ENCODE data around the gene SAMD14. TPM values are rescaled to one million over a fixed set of nuclear protein-coding genes. Genes with fewer than 3 reads are reported as not detected.

The SAMD14 gene
- total and polyA plus RNA-seq, 4 donors = 3.3 to 6.2 (median 4.2) TPM

GRCh38 chr17:50071692-50072091 lies 58.3 kb downstream of the SAMD14 start:
- ATAC-seq (ENCODE audit: insufficient read depth, low FRiP score) = no peak
- TF ChIP-seq, protein P1, sequence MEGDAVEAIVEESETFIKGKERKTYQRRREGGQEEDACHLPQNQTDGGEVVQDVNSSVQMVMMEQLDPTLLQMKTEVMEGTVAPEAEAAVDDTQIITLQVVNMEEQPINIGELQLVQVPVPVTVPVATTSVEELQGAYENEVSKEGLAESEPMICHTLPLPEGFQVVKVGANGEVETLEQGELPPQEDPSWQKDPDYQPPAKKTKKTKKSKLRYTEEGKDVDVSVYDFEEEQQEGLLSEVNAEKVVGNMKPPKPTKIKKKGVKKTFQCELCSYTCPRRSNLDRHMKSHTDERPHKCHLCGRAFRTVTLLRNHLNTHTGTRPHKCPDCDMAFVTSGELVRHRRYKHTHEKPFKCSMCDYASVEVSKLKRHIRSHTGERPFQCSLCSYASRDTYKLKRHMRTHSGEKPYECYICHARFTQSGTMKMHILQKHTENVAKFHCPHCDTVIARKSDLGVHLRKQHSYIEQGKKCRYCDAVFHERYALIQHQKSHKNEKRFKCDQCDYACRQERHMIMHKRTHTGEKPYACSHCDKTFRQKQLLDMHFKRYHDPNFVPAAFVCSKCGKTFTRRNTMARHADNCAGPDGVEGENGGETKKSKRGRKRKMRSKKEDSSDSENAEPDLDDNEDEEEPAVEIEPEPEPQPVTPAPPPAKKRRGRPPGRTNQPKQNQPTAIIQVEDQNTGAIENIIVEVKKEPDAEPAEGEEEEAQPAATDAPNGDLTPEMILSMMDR (IDR thresholded peaks at IDR 0.05; ENCODE audit: control extremely low read depth, extremely low read depth) = no peak
- no peaks in the 10 kb centered on the region for H3K27me3 ChIP-seq (ENCODE audit: control insufficient read depth in 3 of 3, insufficient read depth in 3 of 3, low read length in 2 of 3)
- no peak for DNase-seq
- no peaks in the 10 kb centered on the region for H3K4me1 ChIP-seq (ENCODE audit: control insufficient read depth in 5 of 5, insufficient read depth in 5 of 5, low read length in 5 of 5)
- peaks cover 0 to 66% (median 12%) of the 10 kb centered on the region in 4 donors for H3K36me3 ChIP-seq (ENCODE audit: control insufficient read depth in 4 of 4, insufficient read depth in 4 of 4, low read length in 4 of 4)
- no peak overlapping the region for H3K9ac ChIP-seq (ENCODE audit: insufficient read depth in 1 of 2, low read length in 2 of 2)
- peaks cover 0 to 11% (median 0%) of the 10 kb centered on the region in 4 donors for H3K9me3 ChIP-seq (ENCODE audit: control insufficient read depth in 4 of 4, insufficient read depth in 3 of 4, low read length in 3 of 4)
- H3K4me3 ChIP-seq = no peak overlapping the region
- WGBS, 2 donors = 90 to 93% methylated on average over 6 of the region's 6 CpGs
- H3K27ac ChIP-seq (ENCODE audit: low read depth in 1 of 2, low read length in 1 of 2) = no peak overlapping the region

- Histone ChIP-seq H3K27ac (ENCODE audit: low read depth in 1 of 2, low read length in 1 of 2) (no peak overlapping the region), H3K4me3 (no peak overlapping the region), H3K9me3 (ENCODE audit: control insufficient read depth in 4 of 4, insufficient read depth in 3 of 4, low read length in 3 of 4) (peaks cover 0 to 11% (median 0%) of the 10 kb centered on the region in 4 donors), H3K27me3 (ENCODE audit: control insufficient read depth in 3 of 3, insufficient read depth in 3 of 3, low read length in 2 of 3) (no peaks in the 10 kb centered on the region), H3K36me3 (ENCODE audit: control insufficient read depth in 4 of 4, insufficient read depth in 4 of 4, low read length in 4 of 4) (peaks cover 0 to 60% (median 12%) of the 10 kb centered on the region in 4 donors), H3K9ac (ENCODE audit: insufficient read depth in 1 of 2, low read length in 2 of 2) (no peak overlapping the region), H3K4me1 (ENCODE audit: control insufficient read depth in 5 of 5, insufficient read depth in 5 of 5, low read length in 5 of 5) (peaks cover 0 to under 1% (median 0%) of the 10 kb centered on the region in 5 donors)
- 91 to 98% methylated on average over 16 of the region's 16 CpGs for WGBS, 2 donors
- DNase-seq (no peak), ATAC-seq (ENCODE audit: insufficient read depth, low FRiP score) (no peak)
- TF ChIP-seq, protein P1 (IDR thresholded peaks at IDR 0.05; ENCODE audit: control extremely low read depth, extremely low read depth) = no peak
These were observed 58.9 kb downstream of the SAMD14 start for GRCh38 chr17:50070908-50071680.

DNA sequence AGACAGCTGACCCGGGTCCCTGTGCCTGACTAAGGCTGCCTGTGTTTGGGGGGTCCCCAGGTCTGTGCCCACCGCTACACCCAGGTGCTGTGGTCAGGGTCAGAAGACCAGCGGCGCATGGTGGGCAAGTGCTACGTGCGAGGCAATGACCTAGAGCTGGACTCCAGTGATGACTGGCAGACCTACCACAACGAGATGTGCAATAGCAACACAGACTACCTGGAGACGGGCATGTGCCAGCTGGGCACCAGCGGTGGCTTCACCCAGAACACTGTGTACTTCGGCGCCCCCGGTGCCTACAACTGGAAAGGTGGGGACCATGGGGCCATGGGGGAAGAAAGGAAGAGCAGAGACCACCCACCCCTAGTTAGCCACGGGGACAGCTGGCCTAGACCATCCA lies 62.0 kb downstream of the SAMD14 start:
- Histone ChIP-seq H3K9ac (ENCODE audit: insufficient read depth in 1 of 2, low read length in 2 of 2) (no peak overlapping the region), H3K4me1 (ENCODE audit: control insufficient read depth in 5 of 5, insufficient read depth in 5 of 5, low read length in 5 of 5) (peaks cover 5 to 16% (median 12%) of the 10 kb centered on the region in 5 donors), H3K27me3 (ENCODE audit: control insufficient read depth in 3 of 3, insufficient read depth in 3 of 3, low read length in 2 of 3) (no peaks in the 10 kb centered on the region), H3K9me3 (ENCODE audit: control insufficient read depth in 4 of 4, insufficient read depth in 3 of 4, low read length in 3 of 4) (peaks cover 0 to 11% (median 0%) of the 10 kb centered on the region in 4 donors), H3K4me3 (no peak overlapping the region), H3K27ac (ENCODE audit: low read depth in 1 of 2, low read length in 1 of 2) (no peak overlapping the region), H3K36me3 (ENCODE audit: control insufficient read depth in 4 of 4, insufficient read depth in 4 of 4, low read length in 4 of 4) (peaks cover 0 to 39% (median 10%) of the 10 kb centered on the region in 4 donors)
- WGBS, 2 donors = 95 to 97% methylated on average over 13 of the region's 13 CpGs
- DNase-seq (no peak), ATAC-seq (ENCODE audit: insufficient read depth, low FRiP score) (no peak)
- TF ChIP-seq, protein P1 (IDR thresholded peaks at IDR 0.05; ENCODE audit: control extremely low read depth, extremely low read depth) = no peak

All from lung (tissue), 12 donors.